Measurements from ENCODE around the gene ZNF627.
"Not testable (repeated sequence)": the region's sequence is repeated elsewhere in the genome, so short reads cannot be mapped to it uniquely, and the experiment has no call there.

DNA sequence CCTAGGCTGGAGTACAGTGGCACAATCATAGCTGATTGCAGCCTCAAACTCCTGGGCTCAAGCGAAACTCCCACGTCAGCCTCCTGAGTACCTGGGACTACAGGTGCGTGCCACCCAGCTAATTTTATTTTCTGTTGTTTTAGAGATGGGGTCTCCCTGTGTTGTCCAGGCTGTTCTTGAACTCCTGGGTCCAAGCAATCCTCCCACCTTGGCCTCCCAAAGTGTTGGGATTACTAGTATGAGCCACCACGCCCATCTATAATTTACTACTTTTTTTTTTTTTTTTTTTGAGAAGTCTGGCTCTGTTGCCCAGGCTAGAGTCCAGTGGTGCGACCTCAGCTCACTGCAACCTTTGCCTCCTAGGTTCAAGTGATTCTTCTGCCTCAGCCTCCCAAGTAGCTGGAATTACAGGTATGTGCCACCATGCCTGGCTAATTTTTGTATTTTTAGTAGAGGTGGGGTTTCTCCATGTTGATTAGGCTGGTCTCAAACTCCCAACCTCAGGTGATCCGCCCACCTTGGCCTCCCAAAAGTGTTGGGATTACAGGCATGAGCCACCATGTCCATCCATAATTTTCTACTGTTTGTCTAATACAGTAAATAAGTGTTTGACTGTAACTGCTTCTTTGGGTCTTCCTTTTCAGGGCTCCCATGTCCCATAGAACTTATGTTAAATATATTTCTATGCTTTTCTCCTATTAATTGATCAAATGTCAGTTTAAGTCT, 33.0 kb upstream of the ZNF627 start:
- TF ChIP-seq REST (tag by site-specific recombination; IDR thresholded peaks at IDR 0.05); CTCF (tag by site-specific recombination; IDR thresholded peaks at IDR 0.05); GLI2 (tag by site-specific recombination; IDR thresholded peaks at IDR 0.05; ENCODE audit: borderline replicate concordance, low read depth); MZF1 (tag by site-specific recombination; IDR thresholded peaks at IDR 0.05; ENCODE audit: borderline replicate concordance); HOXD13 (CRISPR knock-in tag; IDR thresholded peaks at IDR 0.05; ENCODE audit: borderline replicate concordance); ZNF211 (tag by site-specific recombination; IDR thresholded peaks at IDR 0.05; ENCODE audit: low read depth); ZNF184 (tag by site-specific recombination; IDR thresholded peaks at IDR 0.05); MEIS1 (CRISPR knock-in tag; IDR thresholded peaks at IDR 0.05; ENCODE audit: borderline replicate concordance); ZNF132 (tag by site-specific recombination; IDR thresholded peaks at IDR 0.05; ENCODE audit: borderline replicate concordance); ZNF707 (tag by site-specific recombination; IDR thresholded peaks at IDR 0.05); ZNF140 (tag by site-specific recombination; IDR thresholded peaks at IDR 0.05): not testable (repeated sequence)
- TF ChIP-seq, protein P1, sequence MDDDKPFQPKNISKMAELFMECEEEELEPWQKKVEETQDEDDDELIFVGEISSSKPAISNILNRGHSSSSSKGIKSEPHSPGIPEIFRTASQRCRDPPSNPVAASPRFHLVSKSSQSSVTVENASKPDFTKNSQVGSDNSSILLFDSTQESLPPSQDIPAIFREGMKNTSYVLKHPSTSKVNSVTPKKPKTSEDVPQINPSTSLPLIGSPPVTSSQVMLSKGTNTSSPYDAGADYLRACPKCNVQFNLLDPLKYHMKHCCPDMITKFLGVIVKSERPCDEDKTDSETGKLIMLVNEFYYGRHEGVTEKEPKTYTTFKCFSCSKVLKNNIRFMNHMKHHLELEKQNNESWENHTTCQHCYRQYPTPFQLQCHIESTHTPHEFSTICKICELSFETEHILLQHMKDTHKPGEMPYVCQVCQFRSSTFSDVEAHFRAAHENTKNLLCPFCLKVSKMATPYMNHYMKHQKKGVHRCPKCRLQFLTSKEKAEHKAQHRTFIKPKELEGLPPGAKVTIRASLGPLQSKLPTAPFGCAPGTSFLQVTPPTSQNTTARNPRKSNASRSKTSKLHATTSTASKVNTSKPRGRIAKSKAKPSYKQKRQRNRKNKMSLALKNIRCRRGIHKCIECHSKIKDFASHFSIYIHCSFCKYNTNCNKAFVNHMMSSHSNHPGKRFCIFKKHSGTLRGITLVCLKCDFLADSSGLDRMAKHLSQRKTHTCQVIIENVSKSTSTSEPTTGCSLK (tag by site-specific recombination; IDR thresholded peaks at IDR 0.05) = not testable (repeated sequence)
